Activated gamma-delta T cell treated with Interleukin-2 at 50 U/mL for 16 hours (primary cell): Measurements from ENCODE around the gene GRAMD1B.
"Not testable (repeated sequence)": the region's sequence is repeated elsewhere in the genome, so short reads cannot be mapped to it uniquely, and the experiment has no call there.

Experiments used
- DNase-seq: peaks from one replicate; pipeline ENCODE4 v3.0.0-alpha.2; 2020

GRAMD1B gene

GRCh38 chr11:123448823-123449222 lies 18.8 kb downstream of the GRAMD1B start:
- DNase-seq = no peak

GRCh38 chr11:123449436-123449835 lies 19.4 kb downstream of the GRAMD1B start:
- DNase-seq = no peak

GRCh38 chr11:123450623-123451022 lies 20.6 kb downstream of the GRAMD1B start:
- DNase-seq = no peak

- no peak for DNase-seq
Observed at GRCh38 chr11:123451183-123451781, 21.2 kb downstream of the GRAMD1B start.

- DNase-seq = no peak
Observed at GRCh38 chr11:123452794-123453193, 22.7 kb downstream of the GRAMD1B start.

- peak; percentile 50 for DNase-seq
Observed at GRCh38 chr11:123454060-123454651, 24.1 kb downstream of the GRAMD1B start.

GRCh38 chr11:123454796-123455195 lies 24.7 kb downstream of the GRAMD1B start:
- DNase-seq = no peak

GRCh38 chr11:123456448-123456847 lies 26.4 kb downstream of the GRAMD1B start:
- not testable (repeated sequence) for DNase-seq

GRCh38 chr11:123457187-123457770 lies 27.2 kb downstream of the GRAMD1B start:
- DNase-seq = peak; percentile 14

- no peak for DNase-seq
Observed at GRCh38 chr11:123458501-123458900, 28.4 kb downstream of the GRAMD1B start.

GRCh38 chr11:123460012-123460700 lies 30.1 kb downstream of the GRAMD1B start:
- no peak for DNase-seq

- no peak for DNase-seq
Observed at GRCh38 chr11:123461164-123461563, 31.1 kb downstream of the GRAMD1B start.

- not testable (repeated sequence) for DNase-seq
Observed at GRCh38 chr11:123465667-123466066, 35.6 kb downstream of the GRAMD1B start.

GRCh38 chr11:123466172-123466571 lies 36.1 kb downstream of the GRAMD1B start:
- DNase-seq = not testable (repeated sequence)

- no peak for DNase-seq
Observed at GRCh38 chr11:123469089-123469488, 39.0 kb downstream of the GRAMD1B start.

- DNase-seq = no peak
Observed at GRCh38 chr11:123469586-123469985, 39.5 kb downstream of the GRAMD1B start.

GRCh38 chr11:123470842-123471241 lies 40.8 kb downstream of the GRAMD1B start:
- DNase-seq = no peak

GRCh38 chr11:123472236-123472935 lies 42.3 kb downstream of the GRAMD1B start:
- no peak for DNase-seq

GRCh38 chr11:123473941-123474677 lies 44.0 kb downstream of the GRAMD1B start:
- no peak for DNase-seq

- no peak for DNase-seq
Observed at GRCh38 chr11:123474994-123475393, 44.9 kb downstream of the GRAMD1B start.

GRCh38 chr11:123475469-123475868 lies 45.4 kb downstream of the GRAMD1B start:
- no peak for DNase-seq

GRCh38 chr11:123477205-123477907 lies 47.3 kb downstream of the GRAMD1B start:
- no peak for DNase-seq
